GM13977 (cell line): ENCODE measurements around the gene ADISSP.

Source experiments
- DNase-seq: peaks from one replicate; pipeline ENCODE4 v3.0.0; 2012; ENCODE audit warnings: low spot score
- CTCF ChIP-seq: IDR thresholded peaks from 2 replicates; pipeline ENCODE4 v1.5.1; 2012; ENCODE audit warnings: mild to moderate bottlenecking, control low read depth; ENCODE audit not compliant: insufficient read depth; ENCODE audit errors: extremely low read depth, missing control alignments
- in situ Hi-C: fragments of 300-500 bp; cut with MboI; formaldehyde crosslinking; loops from one replicate; pipeline ENCODE4 v1.12.0; 2022; ENCODE audit warnings: low sequenced_read_pairs, low pct_unique_long_range_greater_than_20kb, mixed read lengths, inconsistent platforms; ENCODE audit not compliant: unreplicated experiment

The ADISSP gene

GRCh38 chr20:3781153-3781910 lies 13.8 kb upstream of the ADISSP start, which contains the start of gene SPEF1:
SPEF1 (minus strand) TSS chr20:3781448; CDS start chr20:3781287, 161 bp downstream.
- peak; percentile 90 for DNase-seq
- peak; percentile 37 for TF ChIP-seq CTCF
- in situ Hi-C loops = no loop called here

- DNase-seq = no peak
- no peak for TF ChIP-seq CTCF
- in situ Hi-C loops = no loop called here
These were observed 11.4 kb upstream of the ADISSP start for GRCh38 chr20:3778976-3779375.

- in situ Hi-C loops = no loop called here
- DNase-seq = peak; percentile 74
- no peak for TF ChIP-seq CTCF
These were observed 10.4 kb upstream of the ADISSP start for GRCh38 chr20:3777716-3778629.

DNA sequence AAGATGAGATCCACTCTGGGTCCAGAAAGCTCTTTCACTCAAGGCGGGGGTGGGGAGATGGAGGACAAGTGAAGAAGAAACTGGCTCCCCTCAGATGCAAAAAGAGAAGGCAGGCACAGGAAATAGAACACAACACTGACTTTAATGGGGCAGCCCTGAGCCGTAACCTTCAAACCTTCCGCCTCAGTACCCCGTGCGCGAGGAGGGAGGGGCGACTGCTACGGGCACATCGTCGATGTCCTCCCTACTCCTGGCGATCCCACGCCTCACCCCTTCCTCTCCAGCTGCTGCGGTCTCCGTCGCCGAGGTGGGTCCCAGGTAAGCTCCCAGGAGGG lies 9.8 kb upstream of the ADISSP start:
- in situ Hi-C loops = no loop called here
- no peak for TF ChIP-seq CTCF
- DNase-seq = peak; percentile 53

GRCh38 chr20:3775457-3776108 lies 8.0 kb upstream of the ADISSP start:
- in situ Hi-C loops = no loop called here
- no peak for TF ChIP-seq CTCF
- DNase-seq = no peak

DNA sequence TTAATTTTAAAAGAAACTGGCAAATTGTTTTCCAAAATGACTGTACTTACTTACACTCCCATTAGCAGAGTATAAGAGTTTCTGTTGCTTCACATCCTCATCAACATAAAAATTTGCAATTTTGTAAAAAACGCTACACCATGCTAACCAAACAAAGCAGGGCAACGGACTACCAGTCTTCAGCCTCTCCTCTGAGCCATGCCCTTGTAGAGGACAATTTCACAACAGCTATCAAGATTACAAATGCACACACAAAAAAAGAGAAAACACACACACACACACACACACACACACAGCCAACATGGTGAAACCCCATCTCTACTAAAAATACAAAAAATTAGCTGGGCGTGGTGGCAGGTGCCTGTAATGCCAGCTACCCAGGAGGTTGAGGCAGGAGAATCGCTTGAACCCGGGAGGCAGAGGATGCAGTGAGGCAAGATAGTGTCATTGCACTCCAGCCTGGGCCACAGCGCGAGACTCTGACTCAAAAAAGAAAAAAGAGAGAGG lies 4.1 kb upstream of the ADISSP start:
- no peak for DNase-seq
- TF ChIP-seq CTCF = no peak
- in situ Hi-C loops = no loop called here
